Measurements from ENCODE around the gene OAS1. TPM values are rescaled to one million over a fixed set of nuclear protein-coding genes. Genes with fewer than 3 reads are reported as not detected.

OAS1 gene
- total RNA-seq, 1 donor from 2014 or later = 0.96 TPM

- intact Hi-C loops (cut with DNase I) = no loop called here
- TF ChIP-seq CTCF (IDR thresholded peaks at IDR 0.05) = no peak
- DNase-seq (ENCODE audit: low spot score in 2 of 2) = no peak
- Histone ChIP-seq H3K36me3 (peaks cover 3 to 17% of the 10 kb centered on the region in 2 donors), H3K4me1 (no peaks in the 10 kb centered on the region), H3K9me3 (no peaks in the 10 kb centered on the region), H3K27me3 (no peaks in the 10 kb centered on the region), H3K4me3 (no peak overlapping the region), H3K27ac (no peak overlapping the region)
These were observed 61.1 kb downstream of the OAS1 start for GRCh38 chr12:112967858-112968257.

Other genes starting within 250 kb of the OAS1 start
- gene RPH3A, start 115.2 kb upstream of the OAS1 start, total RNA-seq = not detected
- 7.0 TPM for gene OAS3, start 31.5 kb downstream of the OAS1 start, total RNA-seq
- gene OAS2, start 71.6 kb downstream of the OAS1 start, total RNA-seq = 8.0 TPM
- gene DTX1, start 149.8 kb downstream of the OAS1 start, total RNA-seq = 4.5 TPM
- gene RASAL1, start 228.8 kb downstream of the OAS1 start, total RNA-seq = 0.64 TPM
- not detected for gene CFAP73, start 242.8 kb downstream of the OAS1 start, total RNA-seq